HG03066 (cell line): Measurements from ENCODE around the gene TFPI.
"Not testable (repeated sequence)": the region's sequence is repeated elsewhere in the genome, so short reads cannot be mapped to it uniquely, and the experiment has no call there.

Experiments used
- ATAC-seq: cut with Tn5 transposase; IDR thresholded peaks from one replicate; pipeline ENCODE4 v1.9.1; 2021; ENCODE audit warnings: low read depth; ENCODE audit not compliant: unreplicated experiment

TFPI gene

GRCh38 chr2:187529248-187529976, 24.8 kb downstream of the TFPI start:
- no peak for ATAC-seq

- no peak for ATAC-seq
Observed at GRCh38 chr2:187528042-187528441, 26.2 kb downstream of the TFPI start.

- ATAC-seq: no peak
Observed at GRCh38 chr2:187527262-187527661, 27.0 kb downstream of the TFPI start.

- no peak for ATAC-seq
Observed at GRCh38 chr2:187526792-187527191, 27.4 kb downstream of the TFPI start.

- no peak for ATAC-seq
Observed at GRCh38 chr2:187525163-187525900, 28.9 kb downstream of the TFPI start.

GRCh38 chr2:187523325-187523724, 30.9 kb downstream of the TFPI start:
- no peak for ATAC-seq

GRCh38 chr2:187520121-187520624, 34.1 kb downstream of the TFPI start:
- no peak for ATAC-seq

GRCh38 chr2:187519419-187520120, 34.7 kb downstream of the TFPI start:
- ATAC-seq: no peak

GRCh38 chr2:187517750-187518361, 36.4 kb downstream of the TFPI start:
- ATAC-seq: not testable (repeated sequence)

GRCh38 chr2:187516630-187517510, 37.4 kb downstream of the TFPI start:
- not testable (repeated sequence) for ATAC-seq

- ATAC-seq: no peak
Observed at GRCh38 chr2:187514930-187515329, 39.3 kb downstream of the TFPI start.

GRCh38 chr2:187514235-187514829, 39.9 kb downstream of the TFPI start:
- ATAC-seq: not testable (repeated sequence)

GRCh38 chr2:187513460-187514234, 40.6 kb downstream of the TFPI start:
- not testable (repeated sequence) for ATAC-seq

GRCh38 chr2:187511356-187512315, 42.6 kb downstream of the TFPI start:
- no peak for ATAC-seq

- not testable (repeated sequence) for ATAC-seq
Observed at GRCh38 chr2:187510419-187511355, 43.5 kb downstream of the TFPI start.

- no peak for ATAC-seq
Observed at GRCh38 chr2:187509667-187510417, 44.4 kb downstream of the TFPI start.
